HepG2 (cell line): Measurements from ENCODE around the gene PLEKHG5. TPM values are rescaled to one million over a fixed set of nuclear protein-coding genes. Genes with fewer than 3 reads are reported as not detected.
A peak's percentile ranks its signal among the peaks of the same experiment; 100 is the strongest.
"Not testable (repeated sequence)": the region's sequence is repeated elsewhere in the genome, so short reads cannot be mapped to it uniquely, and the experiment has no call there.

Experiments
- ATAC-seq: fragments of 200-7000 bp; cut with Tn5 transposase; 3 replicates; pipeline ENCODE4 v1.9.1; 2020; ENCODE audit warnings: mild to moderate bottlenecking, moderate library complexity
- BruUV-seq: library from RNA; stranded (reverse); fragments of 400-500 nt; replicated peaks from 2 replicates; lab custom pipeline; 2021; lab: Mats Ljungman, UMichigan
- CTCF ChIA-PET: fragments of 300-600 bp; formaldehyde crosslinking; extraction: SDS; loops from one replicate; lab custom pipeline; 2021; ENCODE audit warnings: low total read pairs, inconsistent platforms, low intra/inter-chr PET ratio; lab: Yijun Ruan, JAX
- POLR2A ChIA-PET: fragments of 350-600 bp; sonication (Branson Sonifier 250); formaldehyde crosslinking; loops from one replicate; lab custom pipeline; 2020; ENCODE audit warnings: antibody characterized with exemption, inconsistent platforms; lab: Yijun Ruan, JAX
- DNase-seq: peaks from one replicate; pipeline ENCODE4 v3.0.0-alpha.2; 2015; ENCODE audit warnings: low spot score
- FAIRE-seq: peaks from 3 replicates; lab custom pipeline; 2011; peaks lifted over from hg19 to GRCh38; lab: Jason Lieb, UNC
- H2AFZ ChIP-seq: one replicate; pipeline ENCODE4 v1.6.1; 2011; ENCODE audit warnings: low read length, inconsistent platforms
- H3K27ac ChIP-seq: fragments of 300-600 bp; 3 replicates; pipeline ENCODE4 v1.8.0; 2011; ENCODE audit warnings: mixed run types, mild to moderate bottlenecking, mixed read lengths, low read length, inconsistent platforms; ENCODE audit not compliant: insufficient read depth; ENCODE audit errors: extremely low read length
- H3K27me3 ChIP-seq, 2 experiments: fragments of 200-600 bp in 1 of 2; 2 replicates in 1 of 2; 3 replicates in 1 of 2; pipeline versions ENCODE4 v1.6.0 to v1.8.0; 2011; ENCODE audit warnings: low read length in 2 of 2, mild to moderate bottlenecking in 2 of 2, moderate library complexity in 2 of 2, inconsistent platforms in 1 of 2; ENCODE audit not compliant: insufficient read depth in 2 of 2, control insufficient read depth in 1 of 2
- H3K36me3 ChIP-seq, 2 experiments: fragments of 200-600 bp in 1 of 2; replicated peaks in 1 of 2; 2 replicates in 1 of 2; 3 replicates in 1 of 2; pipeline versions ENCODE4 v1.5.1 to v1.8.0; 2011; ENCODE audit warnings: low read length in 2 of 2, inconsistent platforms in 1 of 2; ENCODE audit not compliant: insufficient read depth in 2 of 2, control insufficient read depth in 1 of 2
- H3K4me1 ChIP-seq: 2 replicates; pipeline ENCODE4 v1.5.1; 2012; ENCODE audit warnings: low read length, inconsistent platforms; ENCODE audit not compliant: insufficient read depth
- H3K4me2 ChIP-seq: 2 replicates; pipeline ENCODE4 v1.6.0; 2011; ENCODE audit warnings: low read depth, low read length, inconsistent platforms
- H3K4me3 ChIP-seq, 3 experiments: fragments of 200-600 bp in 1 of 3; sonication (generic), shearing (Covaris generic) in 1 of 3; replicated peaks in 1 of 3; 2 replicates each; pipeline ENCODE4 v1.5.1; 2011 to 2016; ENCODE audit warnings: low read length in 3 of 3, inconsistent platforms in 2 of 3, low read depth in 2 of 3, mild to moderate bottlenecking in 2 of 3, control low read depth in 1 of 3, mixed read lengths in 1 of 3; ENCODE audit not compliant: insufficient read depth in 1 of 3
- H3K79me2 ChIP-seq: one replicate; pipeline ENCODE4 v1.6.1; 2011; ENCODE audit warnings: low read length, inconsistent platforms; ENCODE audit not compliant: insufficient read depth
- H3K9ac ChIP-seq: 2 replicates; pipeline ENCODE4 v1.6.0; 2011; ENCODE audit warnings: mild to moderate bottlenecking, low read depth, low read length, inconsistent platforms; ENCODE audit not compliant: insufficient read depth
- H3K9me3 ChIP-seq: 2 replicates; pipeline ENCODE4 v1.5.1; 2012; ENCODE audit warnings: mild to moderate bottlenecking, low read length
- H4K20me1 ChIP-seq: 2 replicates; pipeline ENCODE4 v1.6.0; 2011; ENCODE audit warnings: inconsistent platforms, mild to moderate bottlenecking, low read length, moderate library complexity; ENCODE audit not compliant: insufficient read depth
- NR2F1 ChIP-seq, 2 experiments: fragments of 450-650 bp in 1 of 2; formaldehyde crosslinking in 1 of 2; IDR thresholded peaks; 2 replicates each; pipeline versions ENCODE4 v1.5.0 to v1.6.1; 2016 to 2020; ENCODE audit warnings: mild to moderate bottlenecking in 1 of 2, missing compliant biosample characterization in 1 of 2, missing genetic modification reagents in 1 of 2, moderate library complexity in 1 of 2
- NR2F6 ChIP-seq, 2 experiments: IDR thresholded peaks; 2 replicates each; pipeline ENCODE4 v1.6.1; 2016; ENCODE audit warnings: antibody characterized with exemption in 1 of 2, mild to moderate bottlenecking in 1 of 2
- ZNF281 ChIP-seq: sonication (generic); formaldehyde crosslinking; IDR thresholded peaks from 2 replicates; pipeline ENCODE4 v1.4.0; 2020; ENCODE audit warnings: missing genetic modification reagents, borderline replicate concordance
- ZNF629 ChIP-seq: sonication (generic); formaldehyde crosslinking; conservative IDR thresholded peaks from 2 replicates; pipeline ENCODE4 v1.5.0; 2020; ENCODE audit warnings: missing genetic modification reagents
- ZNF768 ChIP-seq: sonication (generic); formaldehyde crosslinking; IDR thresholded peaks from 2 replicates; pipeline ENCODE4 v1.4.0; 2020; ENCODE audit warnings: missing genetic modification reagents
- ZNF770 ChIP-seq: sonication (generic); formaldehyde crosslinking; IDR thresholded peaks from 2 replicates; pipeline ENCODE4 v1.5.0; 2020; ENCODE audit warnings: mild to moderate bottlenecking, missing genetic modification reagents
- WGBS: methylation state at CpG from one replicate; pipeline ENCODE4 v1.1.6; 2017; ENCODE audit warnings: low lambda C conversion rate; 5-methylcytosine and 5-hydroxymethylcytosine counted together
- in situ Hi-C: cut with HindIII; loops from 2 replicates; pipeline ENCODE4 v1.10.0; 2017; ENCODE audit warnings: low pct_unique_long_range_greater_than_20kb; ENCODE audit not compliant: extremely low pct_ligation_motif_present
- intact Hi-C: fragments of 100-400 bp; cut with micrococcal nuclease; formaldehyde crosslinking; loops from one replicate; pipeline ENCODE4 v1.10.0; 2022; ENCODE audit not compliant: unreplicated experiment
- polyA plus RNA-seq, 8 experiments: library from polyadenylated mRNA; depleted of rRNA in 3 of 8; stranded (reverse) in 7 of 8; unstranded in 1 of 8; fragments of >200 nt; fragmentation: Illumina TruSeq in 4 of 8; extraction: Trizol in 4 of 8; gene quantifications; 2 replicates each; pipeline versions ENCODE4 v1.2.1 to v1.2.3, GENCODE V29; 2011 to 2016; ENCODE audit warnings: low read depth in 4 of 8, missing spikeins in 1 of 8, mixed read lengths in 1 of 8; ENCODE audit not compliant: insufficient read depth in 1 of 8
- total RNA-seq, 5 experiments: library from RNA; depleted of rRNA; stranded (reverse); fragments of >200 nt; fragmentation: Illumina TruSeq; extraction: Trizol; gene quantifications; 2 replicates each; pipeline ENCODE4 v1.2.3, GENCODE V29; 2016; ENCODE audit warnings: low read depth in 1 of 5

PLEKHG5 gene
- total and polyA plus RNA-seq, 2 of the 13 experiments (the other 11 are each of a cell fraction or from before 2014, with no cell fraction given) = 1.9 to 3.5 TPM

- intact Hi-C loops, H3K27ac ChIP-seq, in situ Hi-C loops, BruUV-seq, H3K9me3 ChIP-seq, H3K4me3 ChIP-seq, H3K36me3 ChIP-seq, H4K20me1 ChIP-seq, H3K9ac ChIP-seq, CTCF ChIA-PET, H3K79me2 ChIP-seq, H2AFZ ChIP-seq, DNase-seq, POLR2A ChIA-PET: not testable (repeated sequence)
- TF ChIP-seq NR2F1 (CRISPR knock-in tag; IDR thresholded peaks at IDR 0.05) (peak in 1 of 2 experiments; percentile 53; a peak in 1 of 4 replicates), NR2F6 (IDR thresholded peaks at IDR 0.05) (peak; percentile 65), NR2F6 (CRISPR knock-in tag; IDR thresholded peaks at IDR 0.05) (peak; percentile 86), ZNF629 (peak; percentile 66), ZNF281 (CRISPR knock-in tag) (peak; percentile 47; the same call in 1 of the 2 replicates), ZNF768 (CRISPR knock-in tag) (peak; percentile 58), ZNF770 (CRISPR knock-in tag) (0 out of 2 replicates have a peak, but pooled peaks have one; percentile 13)
- peak; percentile 16; the same call in 2 of the 3 replicates for ATAC-seq
- peaks cover 21% of the 10 kb centered on the region for H3K4me1 ChIP-seq
- peak; percentile 32 for FAIRE-seq
- peak overlapping the region; percentile 27 for H3K4me2 ChIP-seq
- H3K27me3 ChIP-seq = peaks cover 18 to 64% of the 10 kb centered on the region in 2 experiments
- 4% methylated on average over 6 of the region's 13 CpGs for WGBS
Measured at GRCh38 chr1:6431645-6432579, 59.6 kb downstream of the PLEKHG5 start.
